Measurements from ENCODE around the gene ALK.

DNA sequence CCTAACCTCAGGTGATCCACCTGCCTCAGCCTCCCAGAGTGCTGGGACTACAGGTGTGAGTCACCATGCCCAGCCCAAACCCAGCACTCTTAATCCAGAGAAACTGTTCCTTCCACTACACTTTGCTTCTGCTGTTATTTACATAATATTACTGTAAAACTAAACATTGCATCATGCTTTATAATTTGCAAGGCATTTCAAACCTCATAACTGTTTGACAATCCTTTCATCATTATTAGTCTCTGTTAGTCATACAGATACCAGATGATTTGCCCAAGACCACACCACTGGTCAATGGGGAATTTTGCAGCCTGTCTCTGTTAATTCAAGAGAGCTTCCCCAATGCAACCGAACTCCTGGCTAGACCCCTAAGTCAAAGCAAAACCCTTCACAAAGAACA lies 338.3 kb downstream of the ALK start:
- TF ChIP-seq GATA3 (IDR thresholded peaks at IDR 0.05; ENCODE audit: low read depth, low read length) (no peak), GATA2 (IDR thresholded peaks at IDR 0.05; ENCODE audit: low read depth, low read length) (no peak)
